ENCODE results near the gene SLC25A25. TPM values are rescaled to one million over a fixed set of nuclear protein-coding genes. Genes with fewer than 3 reads are reported as not detected.
"Not testable (repeated sequence)": the region's sequence is repeated elsewhere in the genome, so short reads cannot be mapped to it uniquely, and the experiment has no call there.

Gene SLC25A25
- total RNA-seq, 2 experiments from 2014 or later: 21.3 to 22.2 TPM

- H3K27ac Mint-ChIP-seq; H3K36me3 Mint-ChIP-seq (ENCODE audit: low read depth); H3K9me3 Mint-ChIP-seq: not testable (repeated sequence)
- ChIA-PET POLR2A (interaction anchor here (3.0 kb wide), 1 partner anchor 30 kb away, joined by 19 read pairs; the partner anchor contains the start of gene BBLN), CTCF (interaction anchor here (2.0 kb wide), 1 partner anchor 12 kb away, joined by 8 read pairs; no protein-coding TSS in a partner anchor)
- DNase-seq: peak; percentile 64
- peak overlapping the region; percentile 62 for H3K4me3 Mint-ChIP-seq
- peaks cover 31% of the 10 kb centered on the region for H3K4me1 Mint-ChIP-seq
- peaks cover 35% of the 10 kb centered on the region for H3K27me3 Mint-ChIP-seq
These were observed 62.1 kb downstream of the SLC25A25 start for GRCh38 chr9:128129976-128130590.

GRCh38 chr9:128130651-128131050 is 62.6 kb downstream of the SLC25A25 start:
- H3K36me3 Mint-ChIP-seq (ENCODE audit: low read depth); H3K27ac Mint-ChIP-seq; H3K4me3 Mint-ChIP-seq; H3K9me3 Mint-ChIP-seq; POLR2A ChIA-PET; DNase-seq; CTCF ChIA-PET: not testable (repeated sequence)
- H3K4me1 Mint-ChIP-seq: peaks cover 27% of the 10 kb centered on the region
- peaks cover 41% of the 10 kb centered on the region for H3K27me3 Mint-ChIP-seq

GRCh38 chr9:128131346-128131745 is 63.3 kb downstream of the SLC25A25 start:
- POLR2A ChIA-PET; H3K4me3 Mint-ChIP-seq; H3K36me3 Mint-ChIP-seq (ENCODE audit: low read depth); H3K9me3 Mint-ChIP-seq; DNase-seq; H3K27ac Mint-ChIP-seq; CTCF ChIA-PET: not testable (repeated sequence)
- Mint-ChIP-seq H3K4me1 (peaks cover 25% of the 10 kb centered on the region), H3K27me3 (peaks cover 41% of the 10 kb centered on the region)

- POLR2A ChIA-PET; DNase-seq; H3K27ac Mint-ChIP-seq; CTCF ChIA-PET; H3K4me3 Mint-ChIP-seq; H3K36me3 Mint-ChIP-seq (ENCODE audit: low read depth); H3K9me3 Mint-ChIP-seq: not testable (repeated sequence)
- Mint-ChIP-seq H3K27me3 (peaks cover 41% of the 10 kb centered on the region), H3K4me1 (peaks cover 23% of the 10 kb centered on the region)
These were observed 64.1 kb downstream of the SLC25A25 start for GRCh38 chr9:128132139-128132538.

GRCh38 chr9:128135561-128135960 is 67.5 kb downstream of the SLC25A25 start:
- POLR2A ChIA-PET; CTCF ChIA-PET; H3K4me3 Mint-ChIP-seq; H3K4me1 Mint-ChIP-seq; H3K27ac Mint-ChIP-seq; H3K9me3 Mint-ChIP-seq; H3K36me3 Mint-ChIP-seq (ENCODE audit: low read depth); DNase-seq: not testable (repeated sequence)
- H3K27me3 Mint-ChIP-seq: peaks cover 41% of the 10 kb centered on the region

- peaks cover 29% of the 10 kb centered on the region for H3K27me3 Mint-ChIP-seq
- POLR2A ChIA-PET: no interaction called here
- H3K9me3 Mint-ChIP-seq: no peaks in the 10 kb centered on the region
- H3K4me1 Mint-ChIP-seq: peaks cover 14% of the 10 kb centered on the region
- DNase-seq: no peak
- CTCF ChIA-PET: interaction anchor here (1.7 to 1.8 kb wide), 2 partner anchors 9 to 19 kb away, joined by 5 to 10 read pairs; partner anchors contain the start of gene PTGES2
- H3K36me3 Mint-ChIP-seq (ENCODE audit: low read depth): no peaks in the 10 kb centered on the region
- no peak overlapping the region for H3K4me3 Mint-ChIP-seq
- H3K27ac Mint-ChIP-seq: no peak overlapping the region
These were observed 69.1 kb downstream of the SLC25A25 start for GRCh38 chr9:128136816-128137793.

GRCh38 chr9:128138001-128138400 is 70.0 kb downstream of the SLC25A25 start:
- Mint-ChIP-seq H3K4me1 (peaks cover 22% of the 10 kb centered on the region), H3K27ac (no peak overlapping the region), H3K4me3 (no peak overlapping the region), H3K36me3 (ENCODE audit: low read depth) (no peaks in the 10 kb centered on the region), H3K27me3 (peaks cover 23% of the 10 kb centered on the region), H3K9me3 (no peaks in the 10 kb centered on the region)
- ChIA-PET CTCF (interaction anchor here (1.7 to 1.8 kb wide), 2 partner anchors 10 to 20 kb away, joined by 5 to 10 read pairs; partner anchors contain the start of gene PTGES2), POLR2A (no interaction called here)
- no peak for DNase-seq

- Mint-ChIP-seq H3K27me3 (peaks cover 9% of the 10 kb centered on the region), H3K4me1 (peaks cover 26% of the 10 kb centered on the region), H3K27ac (no peak overlapping the region), H3K36me3 (ENCODE audit: low read depth) (no peaks in the 10 kb centered on the region), H3K4me3 (no peak overlapping the region), H3K9me3 (no peaks in the 10 kb centered on the region)
- CTCF ChIA-PET: no interaction called here
- DNase-seq: no peak
- POLR2A ChIA-PET: no interaction called here
These were observed 71.6 kb downstream of the SLC25A25 start for GRCh38 chr9:128139621-128140020.

GRCh38 chr9:128141604-128142003 is 73.6 kb downstream of the SLC25A25 start:
- no peaks in the 10 kb centered on the region for H3K36me3 Mint-ChIP-seq (ENCODE audit: low read depth)
- ChIA-PET POLR2A (interaction anchor here (1.5 kb wide), 1 partner anchor 13 kb away, joined by 6 read pairs; no protein-coding TSS in a partner anchor), CTCF (interaction anchor here (1.2 to 2.7 kb wide), 3 partner anchors 9 to 24 kb away, joined by 4 to 8 read pairs (median 6); no protein-coding TSS in a partner anchor)
- DNase-seq: no peak
- no peaks in the 10 kb centered on the region for H3K9me3 Mint-ChIP-seq
- H3K4me3 Mint-ChIP-seq: no peak overlapping the region
- peak overlapping the region; percentile 67 for H3K27ac Mint-ChIP-seq
- peaks cover 19% of the 10 kb centered on the region for H3K4me1 Mint-ChIP-seq
- no peaks in the 10 kb centered on the region for H3K27me3 Mint-ChIP-seq

- Mint-ChIP-seq H3K4me1 (peaks cover 19% of the 10 kb centered on the region), H3K4me3 (no peak overlapping the region), H3K27ac (peak overlapping the region; percentile 67), H3K9me3 (no peaks in the 10 kb centered on the region), H3K36me3 (ENCODE audit: low read depth) (no peaks in the 10 kb centered on the region), H3K27me3 (no peaks in the 10 kb centered on the region)
- DNase-seq: peak; percentile 56
- ChIA-PET POLR2A (interaction anchor here (1.5 kb wide), 1 partner anchor 14 kb away, joined by 6 read pairs; no protein-coding TSS in a partner anchor), CTCF (interaction anchor here (1.2 to 2.7 kb wide), 3 partner anchors 8 to 25 kb away, joined by 4 to 8 read pairs (median 6); no protein-coding TSS in a partner anchor)
These were observed 74.0 kb downstream of the SLC25A25 start for GRCh38 chr9:128142061-128142460.

- H3K36me3 Mint-ChIP-seq (ENCODE audit: low read depth): no peaks in the 10 kb centered on the region
- no peaks in the 10 kb centered on the region for H3K27me3 Mint-ChIP-seq
- ChIA-PET POLR2A (interaction anchor here (1.5 kb wide), 1 partner anchor 14 kb away, joined by 6 read pairs; no protein-coding TSS in a partner anchor), CTCF (interaction anchor here (0.6 to 2.7 kb wide), 6 partner anchors 8 to 939 kb away, joined by 3 to 8 read pairs (median 5); no protein-coding TSS in a partner anchor)
- peaks cover 19% of the 10 kb centered on the region for H3K4me1 Mint-ChIP-seq
- DNase-seq: no peak
- peak overlapping the region; percentile 6 for H3K27ac Mint-ChIP-seq
- no peaks in the 10 kb centered on the region for H3K9me3 Mint-ChIP-seq
- no peak overlapping the region for H3K4me3 Mint-ChIP-seq
These were observed 74.6 kb downstream of the SLC25A25 start for GRCh38 chr9:128142596-128142995.

GRCh38 chr9:128143525-128144238 is 75.7 kb downstream of the SLC25A25 start:
- no peaks in the 10 kb centered on the region for H3K36me3 Mint-ChIP-seq (ENCODE audit: low read depth)
- no peak for DNase-seq
- no peaks in the 10 kb centered on the region for H3K9me3 Mint-ChIP-seq
- peaks cover 19% of the 10 kb centered on the region for H3K4me1 Mint-ChIP-seq
- no peaks in the 10 kb centered on the region for H3K27me3 Mint-ChIP-seq
- H3K4me3 Mint-ChIP-seq: no peak overlapping the region
- POLR2A ChIA-PET: no interaction called here
- CTCF ChIA-PET: interaction anchor here (0.7 to 2.2 kb wide), 3 partner anchors 26 to 201 kb away, joined by 4 to 6 read pairs (median 6); no protein-coding TSS in a partner anchor
- H3K27ac Mint-ChIP-seq: peak overlapping the region; percentile 25

Data from activated CD4-positive, alpha-beta memory T cell treated with anti-CD3 and anti-CD28 coated beads, Interleukin-2, amount 10 ng/mL, durations not matched to agents 7 days and 5 days (primary cell).